Measurements from ENCODE around the gene CIC. TPM values are rescaled to one million over a fixed set of nuclear protein-coding genes. Genes with fewer than 3 reads are reported as not detected.

Gene CIC
- total RNA-seq, 1 donor from 2014 or later: 33.3 TPM

DNA sequence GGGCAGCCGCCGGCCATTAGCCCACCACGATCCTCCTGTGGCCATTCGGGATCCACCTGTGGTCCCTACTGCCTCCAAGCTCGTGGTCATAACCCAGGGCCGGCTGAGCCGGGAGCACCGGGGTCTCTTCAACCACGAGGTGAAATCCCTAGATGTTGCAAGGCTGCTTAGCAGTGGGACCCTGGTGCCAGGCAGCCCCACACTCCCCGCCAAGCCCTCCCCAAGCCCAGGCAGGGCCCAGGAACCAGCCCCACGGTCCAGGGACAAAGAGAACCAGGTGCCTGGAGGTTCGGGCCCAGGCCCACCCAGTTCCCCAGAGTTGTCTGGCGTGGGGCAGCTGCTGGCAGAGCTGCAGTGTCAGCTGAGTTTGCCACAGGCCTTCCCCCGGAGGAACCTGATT, 40.6 kb downstream of the CIC start:
- Histone ChIP-seq H3K36me3 (no peaks in the 10 kb centered on the region), H3K4me1 (peaks cover 14% of the 10 kb centered on the region), H3K27ac (replicated peaks) (no peak overlapping the region), H3K27me3 (ENCODE audit: low read depth) (peaks cover 44% of the 10 kb centered on the region), H3K4me3 (no peak overlapping the region), H3K9me3 (replicated peaks) (no peaks in the 10 kb centered on the region)
- no peak for DNase-seq
- intact Hi-C loops (cut with micrococcal nuclease): no loop called here
- TF ChIP-seq, protein P1, sequence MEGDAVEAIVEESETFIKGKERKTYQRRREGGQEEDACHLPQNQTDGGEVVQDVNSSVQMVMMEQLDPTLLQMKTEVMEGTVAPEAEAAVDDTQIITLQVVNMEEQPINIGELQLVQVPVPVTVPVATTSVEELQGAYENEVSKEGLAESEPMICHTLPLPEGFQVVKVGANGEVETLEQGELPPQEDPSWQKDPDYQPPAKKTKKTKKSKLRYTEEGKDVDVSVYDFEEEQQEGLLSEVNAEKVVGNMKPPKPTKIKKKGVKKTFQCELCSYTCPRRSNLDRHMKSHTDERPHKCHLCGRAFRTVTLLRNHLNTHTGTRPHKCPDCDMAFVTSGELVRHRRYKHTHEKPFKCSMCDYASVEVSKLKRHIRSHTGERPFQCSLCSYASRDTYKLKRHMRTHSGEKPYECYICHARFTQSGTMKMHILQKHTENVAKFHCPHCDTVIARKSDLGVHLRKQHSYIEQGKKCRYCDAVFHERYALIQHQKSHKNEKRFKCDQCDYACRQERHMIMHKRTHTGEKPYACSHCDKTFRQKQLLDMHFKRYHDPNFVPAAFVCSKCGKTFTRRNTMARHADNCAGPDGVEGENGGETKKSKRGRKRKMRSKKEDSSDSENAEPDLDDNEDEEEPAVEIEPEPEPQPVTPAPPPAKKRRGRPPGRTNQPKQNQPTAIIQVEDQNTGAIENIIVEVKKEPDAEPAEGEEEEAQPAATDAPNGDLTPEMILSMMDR (IDR thresholded peaks at IDR 0.05; ENCODE audit: borderline replicate concordance): no peak

DNA sequence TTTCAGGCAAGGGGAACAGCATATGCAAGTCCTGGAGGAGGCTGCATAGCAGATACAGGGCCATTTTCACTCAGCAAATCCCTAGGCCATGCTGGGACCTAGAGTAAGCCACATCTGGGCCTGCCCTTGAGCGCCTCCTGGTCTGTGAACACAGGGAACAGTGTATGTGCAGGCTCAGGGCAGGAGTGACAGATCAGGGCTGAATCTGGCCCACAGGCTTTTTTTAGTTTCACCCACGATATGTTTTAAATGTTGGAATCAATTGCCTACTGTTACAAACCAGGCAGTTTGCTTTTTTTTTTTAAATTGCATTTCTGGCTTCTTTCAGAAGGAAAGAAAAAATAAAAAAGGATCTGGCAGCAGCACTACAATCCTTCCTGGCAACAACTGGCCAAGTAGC, 42.6 kb downstream of the CIC start:
- H3K9me3 ChIP-seq (replicated peaks): no peaks in the 10 kb centered on the region
- TF ChIP-seq, protein P1 (IDR thresholded peaks at IDR 0.05; ENCODE audit: borderline replicate concordance): no peak
- H3K36me3 ChIP-seq: no peaks in the 10 kb centered on the region
- no peak overlapping the region for H3K27ac ChIP-seq (replicated peaks)
- H3K27me3 ChIP-seq (ENCODE audit: low read depth): peaks cover 60% of the 10 kb centered on the region
- H3K4me3 ChIP-seq: no peak overlapping the region
- intact Hi-C loops (cut with micrococcal nuclease): no loop called here
- no peak for DNase-seq
- H3K4me1 ChIP-seq: peaks cover 14% of the 10 kb centered on the region

DNA sequence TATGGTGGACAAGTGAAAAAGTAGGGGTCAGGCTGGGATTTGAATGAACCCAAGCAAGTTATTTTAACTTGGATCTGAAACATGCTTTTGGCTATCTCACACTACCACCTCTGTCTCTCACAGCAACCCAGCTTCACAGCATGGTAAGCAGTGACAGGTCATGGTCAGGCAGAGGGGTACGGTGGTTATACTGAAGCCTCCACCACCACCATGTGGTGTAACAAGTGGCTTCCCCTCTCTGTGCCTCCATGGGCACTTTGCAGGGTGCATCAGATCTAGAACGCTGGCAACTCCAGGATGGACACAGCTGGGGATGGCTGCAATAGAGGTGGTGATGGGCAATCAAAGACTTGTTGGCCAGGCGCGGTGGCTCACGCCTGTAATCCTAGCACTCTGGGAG, 43.3 kb downstream of the CIC start:
- Histone ChIP-seq H3K27me3 (ENCODE audit: low read depth) (peaks cover 63% of the 10 kb centered on the region), H3K4me3 (no peak overlapping the region), H3K36me3 (no peaks in the 10 kb centered on the region), H3K27ac (replicated peaks) (no peak overlapping the region), H3K4me1 (peaks cover 14% of the 10 kb centered on the region), H3K9me3 (replicated peaks) (no peaks in the 10 kb centered on the region)
- TF ChIP-seq, protein P1 (IDR thresholded peaks at IDR 0.05; ENCODE audit: borderline replicate concordance): no peak
- intact Hi-C loops (cut with micrococcal nuclease): no loop called here
- no peak for DNase-seq

DNA sequence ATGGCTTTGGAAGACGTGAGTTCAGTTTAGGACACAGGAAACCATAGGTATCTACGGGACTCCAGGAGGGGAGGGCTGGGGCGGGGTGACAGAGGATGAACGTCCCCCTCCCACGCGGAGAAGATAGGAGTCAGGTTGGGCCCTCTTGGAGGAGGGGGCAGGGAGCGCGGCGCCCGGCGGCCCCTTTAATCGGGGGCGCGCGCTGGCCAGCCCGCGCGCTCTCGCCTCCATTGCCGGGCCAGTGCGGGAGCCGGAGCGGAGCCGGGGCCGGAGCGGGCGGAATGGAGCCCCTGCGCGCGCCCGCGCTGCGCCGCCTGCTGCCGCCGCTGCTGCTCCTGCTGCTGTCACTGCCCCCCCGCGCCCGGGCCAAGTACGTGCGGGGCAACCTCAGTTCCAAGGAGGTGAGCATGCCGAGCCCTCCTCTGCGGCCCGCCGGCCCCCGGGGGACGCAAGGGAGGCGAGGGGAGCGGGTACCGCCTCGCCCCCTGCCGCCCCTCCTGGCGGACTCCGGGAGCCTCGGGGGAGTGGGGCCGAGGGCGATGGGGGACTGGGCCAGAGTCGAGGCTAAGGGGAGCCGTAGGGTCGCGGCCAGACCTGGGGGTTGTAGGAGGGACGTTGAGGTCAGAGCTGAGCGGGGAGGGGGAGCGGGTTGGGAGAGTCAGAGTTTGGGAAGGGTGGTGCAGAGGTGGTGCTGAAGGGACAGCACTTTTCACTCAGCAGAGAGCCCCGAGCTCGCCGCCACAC, 44.2 kb downstream of the CIC start, which contains the start of gene TMEM145:
TSS of gene TMEM145 (plus strand) at position 214 of the 744 bp plus-strand sequence. CDS start at position 282, 68 bp downstream.
- Histone ChIP-seq H3K27ac (replicated peaks) (no peak within 1 kb of the TSS), H3K36me3 (no peaks in the 10 kb centered on the region), H3K4me3 (peak within 1 kb of the TSS; percentile 67), H3K27me3 (ENCODE audit: low read depth) (peaks cover 63% of the 10 kb centered on the region), H3K9me3 (replicated peaks) (no peaks in the 10 kb centered on the region), H3K4me1 (peaks cover 14% of the 10 kb centered on the region)
- intact Hi-C loops (cut with micrococcal nuclease): no loop called here
- DNase-seq: no peak
- TF ChIP-seq, protein P1 (IDR thresholded peaks at IDR 0.05; ENCODE audit: borderline replicate concordance): no peak

DNA sequence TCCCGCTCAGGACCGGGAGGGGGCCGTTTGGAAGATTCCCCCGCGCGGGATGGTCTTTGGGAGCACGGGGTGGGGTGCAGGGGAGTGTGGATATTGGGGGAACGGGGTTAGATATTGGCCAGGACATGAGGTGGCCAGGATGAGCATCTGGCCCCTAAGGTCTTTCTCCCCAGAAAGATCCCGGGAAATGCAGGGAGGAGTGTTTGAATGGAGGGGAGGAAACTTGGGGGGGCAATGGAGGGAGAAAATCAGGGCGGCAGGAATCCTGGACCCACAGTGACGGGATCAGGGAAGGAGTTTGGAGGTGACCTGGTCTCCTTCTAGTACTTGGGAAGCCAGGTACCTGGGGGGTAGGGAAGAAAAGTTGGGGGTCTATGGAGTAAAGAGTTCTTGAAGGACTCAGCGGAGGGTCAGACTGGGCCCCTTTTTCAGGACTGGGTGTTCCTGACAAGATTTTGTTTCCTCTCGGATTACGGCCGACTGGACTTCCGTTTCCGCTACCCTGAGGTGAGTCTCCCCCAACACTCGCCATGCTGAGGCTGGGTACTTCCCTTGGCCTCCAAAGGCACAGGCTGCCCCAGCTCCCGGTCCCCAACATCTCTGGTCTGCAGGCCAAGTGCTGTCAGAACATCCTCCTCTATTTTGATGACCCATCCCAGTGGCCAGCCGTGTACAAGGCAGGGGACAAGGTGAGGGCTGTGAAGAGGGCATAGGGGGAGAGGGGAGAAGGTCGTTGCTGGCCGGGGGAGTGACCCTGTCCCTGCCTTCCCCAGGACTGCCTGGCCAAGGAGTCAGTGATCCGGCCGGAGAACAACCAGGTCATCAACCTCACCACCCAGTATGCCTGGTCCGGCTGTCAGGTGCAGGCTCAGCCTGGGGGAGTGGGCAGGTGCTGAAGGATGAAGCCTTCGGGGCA, 45.0 kb downstream of the CIC start:
- Histone ChIP-seq H3K27ac (replicated peaks) (no peak overlapping the region), H3K27me3 (ENCODE audit: low read depth) (peaks cover 63% of the 10 kb centered on the region), H3K36me3 (no peaks in the 10 kb centered on the region), H3K9me3 (replicated peaks) (no peaks in the 10 kb centered on the region), H3K4me3 (peak overlapping the region; percentile 67), H3K4me1 (peaks cover 14% of the 10 kb centered on the region)
- intact Hi-C loops (cut with micrococcal nuclease): no loop called here
- DNase-seq: no peak
- TF ChIP-seq, protein P1 (IDR thresholded peaks at IDR 0.05; ENCODE audit: borderline replicate concordance): no peak

Data from left ventricle myocardium inferior (tissue), 1 donor.